SH-SY5Y (cell line): ENCODE data around the gene SDC1.

Experiments
- GATA2 ChIP-seq: IDR thresholded peaks from 2 replicates; pipeline ENCODE4 v1.6.1; 2011; ENCODE audit warnings: mild to moderate bottlenecking, low read depth, low read length
- GATA3 ChIP-seq: IDR thresholded peaks from 2 replicates; pipeline ENCODE4 v1.6.1; 2011; ENCODE audit warnings: low read depth, mild to moderate bottlenecking, low read length, moderate library complexity

DNA sequence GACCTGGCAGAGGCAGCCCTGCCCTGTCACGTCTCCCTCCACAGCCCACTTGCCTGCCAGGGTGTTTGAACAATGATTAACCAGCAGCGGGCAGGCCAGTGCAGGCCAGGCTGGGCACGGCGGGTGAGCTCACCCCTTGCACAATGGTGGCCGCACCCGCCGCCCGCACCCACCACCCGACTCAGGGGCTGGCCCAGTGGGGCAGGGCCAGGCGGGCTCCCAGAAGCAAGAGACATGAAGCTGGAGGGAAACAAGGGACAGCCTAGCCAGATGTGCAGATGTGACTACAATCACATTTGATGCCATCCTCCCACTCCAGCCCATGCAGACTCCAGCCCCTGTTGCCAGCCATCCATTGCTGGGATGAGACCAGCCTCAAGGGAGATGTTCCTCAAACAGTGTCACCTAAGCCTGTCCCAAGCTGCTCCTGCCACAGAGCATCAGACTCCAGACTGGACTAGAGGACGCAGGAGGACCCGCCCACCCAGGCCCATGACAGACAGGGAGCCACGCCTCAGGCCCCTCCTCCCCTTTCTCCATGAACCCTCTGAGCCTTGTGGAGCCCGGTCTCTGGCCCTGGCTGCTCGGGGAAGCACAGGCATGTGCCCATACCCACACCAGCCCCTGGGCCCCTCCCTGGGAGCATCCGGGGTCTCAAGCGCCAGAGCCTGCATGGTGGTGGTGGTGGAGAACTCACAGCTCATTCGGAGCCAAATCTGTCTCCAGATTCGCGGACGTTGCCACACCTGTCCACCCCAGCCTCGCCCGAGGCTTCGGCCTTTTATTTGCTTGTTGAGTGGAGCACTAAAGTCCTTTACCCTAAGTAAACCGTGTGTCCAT, 45.0 kb downstream of the SDC1 start:
- TF ChIP-seq GATA2, result no peak
- no peak for TF ChIP-seq GATA3
